Ramos (cell line): ENCODE results near the gene TTC7B.

Experiments used
- in situ Hi-C: fragments of 300-500 bp; cut with MboI; formaldehyde crosslinking; loops from one replicate; pipeline ENCODE4 v1.14.3; 2022; ENCODE audit warnings: low sequenced_read_pairs; ENCODE audit not compliant: unreplicated experiment

The TTC7B gene

GRCh38 chr14:90658541-90658967 is 157.7 kb downstream of the TTC7B start:
- in situ Hi-C loops = no loop called here

- in situ Hi-C loops = no loop called here
Measured at GRCh38 chr14:90656973-90657372, 159.3 kb downstream of the TTC7B start.

- in situ Hi-C loops = no loop called here
Measured at GRCh38 chr14:90655829-90656228, 160.4 kb downstream of the TTC7B start.

- in situ Hi-C loops = no loop called here
Measured at GRCh38 chr14:90654831-90655276, 161.4 kb downstream of the TTC7B start.

GRCh38 chr14:90652626-90653025 is 163.6 kb downstream of the TTC7B start:
- in situ Hi-C loops = no loop called here

GRCh38 chr14:90651976-90652560 is 164.2 kb downstream of the TTC7B start:
- in situ Hi-C loops = no loop called here

- in situ Hi-C loops = no loop called here
Measured at GRCh38 chr14:90651271-90651804, 164.9 kb downstream of the TTC7B start.

GRCh38 chr14:90649557-90650135 is 166.6 kb downstream of the TTC7B start:
- in situ Hi-C loops = no loop called here

- in situ Hi-C loops = no loop called here
Measured at GRCh38 chr14:90649083-90649482, 167.1 kb downstream of the TTC7B start.

GRCh38 chr14:90648421-90648820 is 167.8 kb downstream of the TTC7B start:
- in situ Hi-C loops = no loop called here

- in situ Hi-C loops = no loop called here
Measured at GRCh38 chr14:90647473-90648005, 168.7 kb downstream of the TTC7B start.

GRCh38 chr14:90645842-90646443 is 170.3 kb downstream of the TTC7B start:
- in situ Hi-C loops = no loop called here

- in situ Hi-C loops = no loop called here
Measured at GRCh38 chr14:90644882-90645281, 171.3 kb downstream of the TTC7B start.

GRCh38 chr14:90643982-90644670 is 172.1 kb downstream of the TTC7B start:
- in situ Hi-C loops = no loop called here

GRCh38 chr14:90642244-90642717 is 173.9 kb downstream of the TTC7B start:
- in situ Hi-C loops = no loop called here

GRCh38 chr14:90641615-90642243 is 174.5 kb downstream of the TTC7B start:
- in situ Hi-C loops = no loop called here

GRCh38 chr14:90641168-90641567 is 175.1 kb downstream of the TTC7B start:
- in situ Hi-C loops = no loop called here

- in situ Hi-C loops = no loop called here
Measured at GRCh38 chr14:90639641-90640040, 176.6 kb downstream of the TTC7B start.

- in situ Hi-C loops = no loop called here
Measured at GRCh38 chr14:90632871-90633270, 183.4 kb downstream of the TTC7B start.

GRCh38 chr14:90632451-90632850 is 183.8 kb downstream of the TTC7B start:
- in situ Hi-C loops = no loop called here
